ENCODE data around the gene RBFOX2.

DNA sequence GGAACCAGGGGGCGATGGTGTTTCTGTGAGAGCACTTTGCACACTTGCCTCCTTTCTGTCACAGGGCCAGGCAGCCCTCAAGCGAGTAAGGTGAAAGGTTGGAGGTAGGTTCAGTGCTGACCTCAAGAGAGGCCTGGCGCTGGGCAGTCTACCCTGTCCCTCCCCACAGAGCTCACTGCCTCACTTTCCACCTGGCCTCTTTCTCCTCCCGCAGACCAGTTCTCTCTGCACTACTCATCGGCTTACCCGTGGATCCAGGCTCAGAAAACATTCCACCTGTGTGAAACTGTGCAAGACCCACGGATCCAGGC lies 294.2 kb downstream of the RBFOX2 start:
- TF ChIP-seq, protein P1, sequence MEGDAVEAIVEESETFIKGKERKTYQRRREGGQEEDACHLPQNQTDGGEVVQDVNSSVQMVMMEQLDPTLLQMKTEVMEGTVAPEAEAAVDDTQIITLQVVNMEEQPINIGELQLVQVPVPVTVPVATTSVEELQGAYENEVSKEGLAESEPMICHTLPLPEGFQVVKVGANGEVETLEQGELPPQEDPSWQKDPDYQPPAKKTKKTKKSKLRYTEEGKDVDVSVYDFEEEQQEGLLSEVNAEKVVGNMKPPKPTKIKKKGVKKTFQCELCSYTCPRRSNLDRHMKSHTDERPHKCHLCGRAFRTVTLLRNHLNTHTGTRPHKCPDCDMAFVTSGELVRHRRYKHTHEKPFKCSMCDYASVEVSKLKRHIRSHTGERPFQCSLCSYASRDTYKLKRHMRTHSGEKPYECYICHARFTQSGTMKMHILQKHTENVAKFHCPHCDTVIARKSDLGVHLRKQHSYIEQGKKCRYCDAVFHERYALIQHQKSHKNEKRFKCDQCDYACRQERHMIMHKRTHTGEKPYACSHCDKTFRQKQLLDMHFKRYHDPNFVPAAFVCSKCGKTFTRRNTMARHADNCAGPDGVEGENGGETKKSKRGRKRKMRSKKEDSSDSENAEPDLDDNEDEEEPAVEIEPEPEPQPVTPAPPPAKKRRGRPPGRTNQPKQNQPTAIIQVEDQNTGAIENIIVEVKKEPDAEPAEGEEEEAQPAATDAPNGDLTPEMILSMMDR (IDR thresholded peaks at IDR 0.05), result no peak
- TF ChIP-seq, protein P2, sequence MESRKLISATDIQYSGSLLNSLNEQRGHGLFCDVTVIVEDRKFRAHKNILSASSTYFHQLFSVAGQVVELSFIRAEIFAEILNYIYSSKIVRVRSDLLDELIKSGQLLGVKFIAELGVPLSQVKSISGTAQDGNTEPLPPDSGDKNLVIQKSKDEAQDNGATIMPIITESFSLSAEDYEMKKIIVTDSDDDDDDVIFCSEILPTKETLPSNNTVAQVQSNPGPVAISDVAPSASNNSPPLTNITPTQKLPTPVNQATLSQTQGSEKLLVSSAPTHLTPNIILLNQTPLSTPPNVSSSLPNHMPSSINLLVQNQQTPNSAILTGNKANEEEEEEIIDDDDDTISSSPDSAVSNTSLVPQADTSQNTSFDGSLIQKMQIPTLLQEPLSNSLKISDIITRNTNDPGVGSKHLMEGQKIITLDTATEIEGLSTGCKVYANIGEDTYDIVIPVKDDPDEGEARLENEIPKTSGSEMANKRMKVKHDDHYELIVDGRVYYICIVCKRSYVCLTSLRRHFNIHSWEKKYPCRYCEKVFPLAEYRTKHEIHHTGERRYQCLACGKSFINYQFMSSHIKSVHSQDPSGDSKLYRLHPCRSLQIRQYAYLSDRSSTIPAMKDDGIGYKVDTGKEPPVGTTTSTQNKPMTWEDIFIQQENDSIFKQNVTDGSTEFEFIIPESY (IDR thresholded peaks at IDR 0.05; ENCODE audit: borderline replicate concordance, low read depth), result no peak
